WTC11 (cell line): ENCODE measurements around the gene IRF4.

Source experiments
- CREB1 ChIP-seq: sonication (generic); formaldehyde crosslinking; IDR thresholded peaks from 2 replicates; pipeline ENCODE4 v1.8.0; 2023; ENCODE audit warnings: mild to moderate bottlenecking, missing genetic modification reagents
- CTCF ChIP-seq: fragments of 200-600 bp; IDR thresholded peaks from 2 replicates; pipeline ENCODE4 v1.8.0; 2022; ENCODE audit warnings: antibody characterized with exemption
- E2F4 ChIP-seq: sonication (generic); formaldehyde crosslinking; IDR thresholded peaks from 2 replicates; pipeline ENCODE4 v1.8.1; 2022; ENCODE audit warnings: low read depth, mild to moderate bottlenecking, moderate library complexity, missing genetic modification reagents, borderline replicate concordance
- ETV6 ChIP-seq: sonication (generic); formaldehyde crosslinking; IDR thresholded peaks from 2 replicates; pipeline ENCODE4 v1.8.1; 2022; ENCODE audit warnings: mild to moderate bottlenecking, missing genetic modification reagents
- IRF1 ChIP-seq: sonication (generic); formaldehyde crosslinking; IDR thresholded peaks from 2 replicates; pipeline ENCODE4 v1.8.0; 2023; ENCODE audit warnings: missing genetic modification reagents
- MLX ChIP-seq: sonication (generic); formaldehyde crosslinking; IDR thresholded peaks from 2 replicates; pipeline ENCODE4 v1.8.1; 2023; ENCODE audit warnings: mild to moderate bottlenecking, missing genetic modification reagents, moderate library complexity
- ZNF263 ChIP-seq: sonication (generic); formaldehyde crosslinking; IDR thresholded peaks from 2 replicates; pipeline ENCODE4 v1.8.1; 2022; ENCODE audit warnings: low read depth, mild to moderate bottlenecking, moderate library complexity, missing genetic modification reagents

GRCh38 chr6:456887-457286 is 65.3 kb downstream of the IRF4 start:
- TF ChIP-seq CTCF (no peak), MLX (CRISPR knock-in tag) (no peak), E2F4 (CRISPR knock-in tag) (no peak), ZNF263 (no peak), CREB1 (no peak), IRF1 (CRISPR knock-in tag) (no peak), ETV6 (CRISPR knock-in tag) (no peak)
